Kidney epithelial cell (primary cell): ENCODE measurements around the gene CETP. TPM values are rescaled to one million over a fixed set of nuclear protein-coding genes. Genes with fewer than 3 reads are reported as not detected.

Experiments used
- DNase-seq: peaks from one replicate; pipeline ENCODE4 v3.0.0-alpha.2; 2010; ENCODE audit warnings: low read depth
- H3K27me3 ChIP-seq: 2 replicates; pipeline ENCODE4 v1.6.0; 2011; ENCODE audit warnings: low read length; ENCODE audit not compliant: control insufficient read depth, insufficient read depth
- H3K36me3 ChIP-seq: 2 replicates; pipeline ENCODE4 v1.5.1; 2011; ENCODE audit warnings: low read length; ENCODE audit not compliant: control insufficient read depth, insufficient read depth
- H3K4me3 ChIP-seq: 2 replicates; pipeline ENCODE4 v1.5.1; 2011; ENCODE audit warnings: low read depth, mild to moderate bottlenecking, control low read depth, low read length
- CTCF ChIP-seq: IDR thresholded peaks from 2 replicates; pipeline ENCODE4 v1.5.1; 2011; ENCODE audit warnings: mild to moderate bottlenecking, moderate library complexity, low read length, control low read depth, inconsistent platforms; ENCODE audit not compliant: insufficient read depth, poor library complexity, severe bottlenecking
- total RNA-seq: library from RNA; depleted of rRNA; stranded (reverse); fragments of >200 nt; gene quantifications from 2 replicates; pipeline ENCODE4 v1.2.3, GENCODE V29; 2015

Gene CETP
- total RNA-seq, 1 donor from 2014 or later, result not detected

DNA sequence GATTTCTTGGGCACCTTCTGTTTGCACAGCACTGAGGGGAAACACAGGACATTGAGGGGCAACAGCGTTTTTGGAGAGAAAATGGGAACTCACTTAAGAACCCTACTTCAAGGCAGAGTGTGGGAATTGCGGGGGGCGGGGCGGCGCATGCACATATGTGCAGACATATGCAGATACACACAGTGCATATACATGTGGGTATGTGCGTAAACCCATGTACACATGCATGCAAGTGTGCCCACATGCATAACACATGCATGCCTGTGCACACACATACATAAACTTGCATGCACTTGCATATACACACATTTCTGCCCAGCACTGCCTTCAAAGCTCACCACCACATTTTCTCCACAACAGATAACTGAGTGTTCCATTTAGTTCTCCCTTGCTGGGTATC is 60.0 kb downstream of the CETP start:
- H3K36me3 ChIP-seq, result no peaks in the 10 kb centered on the region
- no peak for DNase-seq

DNA sequence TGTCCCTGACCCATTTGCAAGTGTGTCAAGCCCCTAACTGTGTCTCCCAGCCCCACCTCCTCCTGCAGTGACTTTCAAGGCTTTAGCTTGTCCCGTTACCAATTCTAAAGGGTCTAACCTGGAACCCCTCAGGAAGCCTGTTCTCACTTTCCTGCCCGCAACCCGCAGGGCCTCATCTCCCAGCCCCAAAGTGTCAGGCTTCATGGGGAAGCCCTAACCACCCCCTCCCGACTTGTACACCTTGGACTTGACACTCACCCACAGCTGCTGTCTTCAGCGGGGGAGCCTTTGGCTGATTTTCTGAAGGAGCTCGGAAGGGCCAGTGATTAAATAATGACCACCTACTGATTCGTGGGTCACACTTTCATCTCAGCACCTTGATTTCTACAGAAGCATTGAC is 60.7 kb downstream of the CETP start:
- no peaks in the 10 kb centered on the region for H3K36me3 ChIP-seq
- no peak for TF ChIP-seq CTCF
- H3K27me3 ChIP-seq, result no peaks in the 10 kb centered on the region
- H3K4me3 ChIP-seq, result no peak overlapping the region
- no peak for DNase-seq

More for the DNA sequence above, 60.0 kb downstream of the CETP start:
- no peak for TF ChIP-seq CTCF
- Histone ChIP-seq H3K27me3 (no peaks in the 10 kb centered on the region), H3K4me3 (no peak overlapping the region)

- no peak for DNase-seq
- Histone ChIP-seq H3K27me3 (no peaks in the 10 kb centered on the region), H3K36me3 (no peaks in the 10 kb centered on the region), H3K4me3 (no peak overlapping the region)
- no peak for TF ChIP-seq CTCF
Observed at GRCh38 chr16:57023541-57024249, 61.9 kb downstream of the CETP start.

GRCh38 chr16:57024894-57025680 is 63.3 kb downstream of the CETP start:
- Histone ChIP-seq H3K36me3 (no peaks in the 10 kb centered on the region), H3K27me3 (no peaks in the 10 kb centered on the region), H3K4me3 (no peak overlapping the region)
- DNase-seq, result no peak
- no peak for TF ChIP-seq CTCF

DNA sequence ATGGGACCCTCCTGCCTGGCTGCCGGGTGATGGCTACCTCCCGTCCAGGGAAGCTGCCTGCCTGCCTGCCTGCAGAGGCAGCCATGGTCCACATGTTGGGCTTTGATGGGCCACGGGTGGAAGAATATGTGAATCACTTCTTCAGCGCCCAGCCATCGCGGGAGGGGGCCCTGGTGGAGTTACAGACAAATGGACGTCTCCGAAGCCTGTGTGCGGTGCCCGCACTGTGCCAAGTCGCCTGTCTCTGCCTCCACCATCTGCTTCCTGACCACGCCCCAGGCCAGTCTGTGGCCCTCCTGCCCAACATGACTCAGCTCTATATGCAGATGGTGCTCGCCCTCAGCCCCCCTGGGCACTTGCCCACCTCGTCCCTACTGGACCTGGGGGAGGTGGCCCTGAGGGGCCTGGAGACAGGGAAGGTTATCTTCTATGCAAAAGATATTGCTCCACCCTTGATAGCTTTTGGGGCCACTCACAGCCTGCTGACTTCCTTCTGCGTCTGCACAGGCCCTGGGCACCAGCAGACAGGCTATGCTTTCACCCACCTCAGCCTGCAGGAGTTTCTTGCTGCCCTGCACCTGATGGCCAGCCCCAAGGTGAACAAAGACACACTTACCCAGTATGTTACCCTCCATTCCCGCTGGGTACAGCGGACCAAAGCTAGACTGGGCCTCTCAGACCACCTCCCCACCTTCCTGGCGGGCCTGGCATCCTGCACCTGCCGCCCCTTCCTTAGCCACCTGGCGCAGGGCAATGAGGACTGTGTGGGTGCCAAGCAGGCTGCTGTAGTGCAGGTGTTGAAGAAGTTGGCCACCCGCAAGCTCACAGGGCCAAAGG is 64.4 kb downstream of the CETP start:
- no peak overlapping the region for H3K4me3 ChIP-seq
- no peak for TF ChIP-seq CTCF
- H3K36me3 ChIP-seq, result no peaks in the 10 kb centered on the region
- no peak for DNase-seq
- H3K27me3 ChIP-seq, result no peaks in the 10 kb centered on the region
